ENCODE results near the gene TEX22. TPM values are rescaled to one million over a fixed set of nuclear protein-coding genes. Genes with fewer than 3 reads are reported as not detected.
A peak's percentile ranks its signal among the peaks of the same experiment; 100 is the strongest.

TEX22 gene, protein sequence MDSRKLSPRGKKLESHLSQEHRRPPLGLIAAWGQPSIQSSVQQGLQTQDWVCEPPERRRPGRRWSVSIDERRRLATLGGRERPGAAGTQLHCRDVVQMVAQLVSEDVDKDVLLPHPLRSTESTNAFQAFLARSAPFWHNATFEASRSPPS
- 1 to 10 TPM; 6.4 to 6.9 TPM for total RNA-seq

DNA sequence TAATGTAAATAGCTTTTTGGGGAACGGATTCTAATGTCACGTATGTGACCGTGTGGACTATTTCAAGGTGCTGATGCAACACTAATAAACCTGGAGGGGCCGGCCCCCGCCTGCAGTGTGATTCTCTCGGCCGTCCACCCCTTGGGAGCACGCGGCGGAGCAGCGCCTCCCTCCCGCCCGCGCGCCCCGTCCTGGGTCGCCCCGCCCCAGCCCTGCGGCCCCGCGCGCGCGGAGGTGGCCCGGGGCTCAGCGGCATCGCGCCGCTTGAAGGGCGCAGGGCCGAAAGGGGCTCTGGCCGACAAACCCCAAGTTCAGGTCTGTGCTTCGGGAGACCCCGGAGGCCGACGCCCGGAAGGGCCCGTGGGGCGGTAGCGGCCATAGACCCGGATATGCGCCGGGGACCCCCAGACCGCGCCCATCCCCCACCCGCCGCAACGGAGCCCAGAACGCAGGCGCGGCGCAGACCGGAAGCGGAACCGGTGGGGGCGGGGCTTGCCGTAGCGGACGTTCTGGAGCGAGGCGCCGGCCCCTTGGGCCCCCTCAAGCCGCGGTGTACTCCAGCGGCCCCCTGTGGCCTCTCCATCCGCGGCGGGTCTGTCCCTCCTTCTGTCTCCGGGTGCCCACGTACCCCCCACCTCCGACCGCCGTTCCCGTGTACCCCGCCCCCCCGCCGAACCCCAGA is at the start of gene TEX22:
Gene TEX22 (plus strand): TSS at position 495 of the 682 bp plus-strand sequence. CDS start 803 bp downstream, outside the sequence.
- Mint-ChIP-seq H3K4me3 (peak within 1 kb of the TSS; percentile 93), H3K36me3 (peaks cover 26% of the 10 kb centered on the region), H3K9me3 (peaks cover 12% of the 10 kb centered on the region), H3K27me3 (no peaks in the 10 kb centered on the region), H3K4me1 (peaks cover 17% of the 10 kb centered on the region), H3K27ac (peak within 1 kb of the TSS; percentile 92)
- DNase-seq (peak; percentile 98), ATAC-seq (ENCODE audit: low read depth) (peak; percentile 83)
- POLR2A ChIA-PET = interaction anchor here (0.9 to 2.1 kb wide), 7 partner anchors 9 to 92 kb away, joined by 3 to 10 read pairs (median 5); no protein-coding TSS in a partner anchor

DNA sequence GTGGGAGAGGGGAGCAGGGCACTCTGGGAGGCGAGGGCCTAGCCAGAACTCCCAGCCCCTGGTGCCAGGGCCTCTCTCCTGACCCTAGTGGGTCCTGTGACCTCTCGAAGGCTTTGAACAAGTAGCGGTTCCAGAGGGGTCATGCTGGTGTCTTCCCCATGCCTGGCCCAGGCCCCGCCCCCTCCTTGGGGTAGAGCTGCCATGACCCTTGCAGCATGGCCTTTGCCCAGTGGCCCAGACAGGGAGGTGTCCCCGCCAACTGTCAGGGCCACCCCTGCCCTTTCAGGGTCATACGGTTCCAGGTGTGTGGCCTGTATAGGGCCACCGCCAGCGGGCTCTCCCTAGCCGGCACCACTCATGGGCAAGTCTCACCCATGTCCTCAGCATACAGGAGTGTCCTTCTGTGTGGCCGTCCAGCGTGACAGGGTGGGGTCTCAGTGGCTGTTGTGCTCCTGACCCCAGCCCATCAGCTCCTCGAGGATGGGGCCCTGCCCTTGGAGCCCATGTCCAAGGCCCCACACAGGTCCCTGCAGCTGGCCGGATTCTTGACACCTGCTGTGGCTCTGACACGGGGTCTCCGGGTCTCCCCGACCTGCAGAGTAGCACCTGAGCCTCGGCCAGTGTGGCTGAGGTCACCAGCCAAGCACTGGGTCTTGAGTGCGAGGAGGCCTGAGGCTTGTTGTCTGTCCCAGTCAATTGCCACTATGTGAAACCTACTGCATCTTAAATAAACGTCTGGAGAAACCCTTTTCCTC is 49.2 kb upstream of the TEX22 start:
- H3K36me3 Mint-ChIP-seq = peaks cover 4% of the 10 kb centered on the region
- no peak overlapping the region for H3K27ac Mint-ChIP-seq
- no peaks in the 10 kb centered on the region for H3K27me3 Mint-ChIP-seq
- no peak overlapping the region for H3K4me3 Mint-ChIP-seq
- peaks cover 3% of the 10 kb centered on the region for H3K4me1 Mint-ChIP-seq
- peaks cover 3% of the 10 kb centered on the region for H3K9me3 Mint-ChIP-seq
- POLR2A ChIA-PET = no interaction called here
- no peak for ATAC-seq (ENCODE audit: low read depth)
- no peak for DNase-seq

DNA sequence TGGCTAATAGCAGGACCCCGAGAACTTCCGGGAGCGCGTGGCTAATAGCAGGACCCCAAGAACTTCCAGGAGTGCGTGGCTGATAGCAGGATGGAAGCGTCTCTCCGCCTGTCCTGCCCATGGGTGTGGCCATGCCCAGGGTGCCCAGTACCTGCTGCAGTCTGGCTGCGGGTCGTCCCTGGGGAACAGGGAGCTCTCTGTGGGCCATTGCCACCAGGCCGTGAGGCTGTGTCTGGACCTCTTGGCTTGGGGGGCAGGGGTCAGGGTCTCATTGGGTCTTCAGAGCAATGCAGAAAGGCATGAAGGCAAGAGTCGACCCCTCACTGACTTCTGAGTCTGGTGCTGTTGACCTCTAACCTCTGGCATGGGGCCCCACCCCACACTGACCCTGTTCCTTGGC is 48.3 kb upstream of the TEX22 start:
- ATAC-seq (ENCODE audit: low read depth) (no peak), DNase-seq (no peak)
- Mint-ChIP-seq H3K36me3 (peaks cover 4% of the 10 kb centered on the region), H3K27ac (no peak overlapping the region), H3K4me1 (peaks cover 3% of the 10 kb centered on the region), H3K27me3 (no peaks in the 10 kb centered on the region), H3K9me3 (peaks cover 3% of the 10 kb centered on the region), H3K4me3 (no peak overlapping the region)
- POLR2A ChIA-PET = no interaction called here

DNA sequence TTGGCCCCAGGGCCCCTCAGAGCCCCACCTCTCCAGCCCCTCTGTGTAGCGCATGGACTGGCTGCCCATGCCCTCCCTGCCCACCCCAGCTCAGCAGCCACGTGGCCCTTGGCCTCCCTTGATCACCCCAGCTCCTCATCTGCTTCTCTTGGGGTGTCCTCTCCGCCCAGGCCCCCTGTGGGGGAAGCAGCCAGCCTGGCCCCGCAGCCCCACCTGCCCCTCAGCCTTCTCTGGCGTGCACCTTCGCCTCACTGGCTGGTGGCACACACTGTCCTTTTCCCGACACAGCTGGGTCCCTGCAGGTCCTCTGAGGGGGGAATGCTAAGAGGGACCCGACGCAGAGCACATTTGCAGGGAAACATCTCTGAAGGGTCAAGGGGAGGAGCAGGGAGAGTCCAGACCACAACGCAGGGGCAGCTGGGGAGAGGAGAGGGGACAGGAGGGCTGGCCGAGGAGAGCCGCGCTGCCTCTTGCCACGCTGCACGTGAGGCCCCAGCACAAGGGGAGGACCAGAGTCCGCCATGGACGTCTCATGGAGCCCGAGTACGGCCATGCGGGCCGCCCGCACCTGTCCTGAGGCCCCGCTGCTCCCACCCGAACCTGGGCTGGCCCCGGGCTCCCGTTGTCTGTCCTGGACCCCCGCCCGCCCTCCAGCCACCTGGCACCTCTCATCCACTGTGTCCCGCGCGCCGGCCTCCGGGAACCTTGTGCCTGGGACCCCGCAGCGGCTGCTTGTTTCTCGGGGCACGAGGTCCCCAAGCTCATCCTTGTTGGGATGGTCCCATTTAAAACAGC is 47.7 kb upstream of the TEX22 start:
- H3K9me3 Mint-ChIP-seq = peaks cover 1% of the 10 kb centered on the region
- POLR2A ChIA-PET = no interaction called here
- no peak overlapping the region for H3K4me3 Mint-ChIP-seq
- DNase-seq (no peak), ATAC-seq (ENCODE audit: low read depth) (no peak)
- H3K4me1 Mint-ChIP-seq = peaks cover 3% of the 10 kb centered on the region
- H3K36me3 Mint-ChIP-seq = peaks cover under 1% of the 10 kb centered on the region
- H3K27me3 Mint-ChIP-seq = no peaks in the 10 kb centered on the region
- H3K27ac Mint-ChIP-seq = no peak overlapping the region

DNA sequence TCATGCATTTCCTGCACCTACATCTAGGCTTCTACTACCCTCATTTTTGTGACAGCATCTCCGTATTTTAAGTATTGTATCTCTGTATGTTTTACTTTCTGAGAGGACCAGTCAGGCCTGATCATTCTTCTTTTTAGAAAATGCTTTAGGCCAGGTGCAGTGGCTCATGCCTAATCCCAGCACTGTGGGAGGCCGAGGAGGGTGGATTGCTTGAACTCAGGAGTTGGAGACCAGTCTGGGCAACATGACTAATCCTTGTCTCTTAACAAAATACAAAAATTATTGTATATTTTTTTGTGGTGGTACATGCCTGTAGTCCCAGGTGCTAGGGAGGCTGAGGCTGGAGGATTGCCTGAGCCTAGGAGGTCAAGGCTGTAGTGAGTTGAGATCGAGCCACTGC is 46.9 kb upstream of the TEX22 start:
- Mint-ChIP-seq H3K36me3 (no peaks in the 10 kb centered on the region), H3K27me3 (no peaks in the 10 kb centered on the region), H3K9me3 (no peaks in the 10 kb centered on the region), H3K27ac (no peak overlapping the region), H3K4me3 (no peak overlapping the region), H3K4me1 (peaks cover 3% of the 10 kb centered on the region)
- POLR2A ChIA-PET = interaction anchor here (1.1 to 1.4 kb wide), 2 partner anchors 261 to 264 kb away, joined by 3 to 5 read pairs; no protein-coding TSS in a partner anchor
- DNase-seq = no peak
- ATAC-seq (ENCODE audit: low read depth) = no peak

DNA sequence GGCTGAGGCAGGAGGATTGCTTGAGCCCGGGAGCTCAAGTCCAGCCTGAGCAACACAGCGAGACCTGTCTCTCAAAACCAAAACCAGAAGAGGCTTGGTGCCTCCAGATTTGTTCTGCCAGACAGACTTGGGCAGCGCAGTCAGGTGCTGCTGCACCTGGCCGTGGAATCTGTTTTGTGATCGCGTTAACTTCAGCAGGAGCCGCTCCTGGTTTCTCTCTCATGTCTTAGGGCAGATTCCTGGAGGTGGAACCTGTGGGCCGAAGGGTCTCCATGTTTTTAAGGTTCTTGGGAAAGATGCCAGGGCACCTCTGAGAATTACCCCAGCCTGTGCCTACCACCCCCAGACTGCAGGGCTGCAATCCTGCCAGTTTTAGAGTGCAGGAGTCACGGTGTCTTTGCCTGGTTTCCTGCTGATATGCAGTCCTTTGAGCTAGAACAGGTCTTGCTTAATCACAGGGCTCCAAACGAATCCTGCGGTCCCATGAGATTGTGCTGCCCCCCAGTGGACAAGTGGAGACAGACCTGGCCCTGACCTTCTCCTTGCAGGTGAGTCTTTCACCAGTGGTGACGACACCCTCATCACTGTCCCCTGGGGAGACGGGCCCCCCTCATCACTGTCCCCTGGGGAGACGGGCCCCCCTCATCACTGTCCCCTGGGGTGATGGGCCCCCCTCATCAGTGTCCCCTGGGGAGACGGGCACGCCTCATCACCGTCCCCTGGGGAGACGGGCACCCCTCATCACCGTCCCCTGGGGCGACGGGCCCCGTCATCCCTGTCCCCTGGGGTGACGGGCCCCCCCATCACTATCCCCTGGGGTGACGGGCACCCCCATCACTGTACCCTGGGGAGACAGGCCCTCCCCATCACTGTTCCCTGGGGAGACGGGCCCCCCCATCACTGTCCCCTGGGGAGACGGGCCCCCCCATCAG is 46.2 kb upstream of the TEX22 start:
- DNase-seq (peak; percentile 83), ATAC-seq (ENCODE audit: low read depth) (peak; percentile 97)
- Mint-ChIP-seq H3K27ac (peak overlapping the region; percentile 25), H3K4me1 (peaks cover 3% of the 10 kb centered on the region), H3K36me3 (no peaks in the 10 kb centered on the region), H3K9me3 (no peaks in the 10 kb centered on the region), H3K4me3 (peak overlapping the region; percentile 19), H3K27me3 (no peaks in the 10 kb centered on the region)
- POLR2A ChIA-PET = interaction anchor here (0.6 to 1.4 kb wide), 3 partner anchors 51 to 264 kb away, joined by 3 to 5 read pairs (median 3); partner anchors contain the start of gene BRF1

DNA sequence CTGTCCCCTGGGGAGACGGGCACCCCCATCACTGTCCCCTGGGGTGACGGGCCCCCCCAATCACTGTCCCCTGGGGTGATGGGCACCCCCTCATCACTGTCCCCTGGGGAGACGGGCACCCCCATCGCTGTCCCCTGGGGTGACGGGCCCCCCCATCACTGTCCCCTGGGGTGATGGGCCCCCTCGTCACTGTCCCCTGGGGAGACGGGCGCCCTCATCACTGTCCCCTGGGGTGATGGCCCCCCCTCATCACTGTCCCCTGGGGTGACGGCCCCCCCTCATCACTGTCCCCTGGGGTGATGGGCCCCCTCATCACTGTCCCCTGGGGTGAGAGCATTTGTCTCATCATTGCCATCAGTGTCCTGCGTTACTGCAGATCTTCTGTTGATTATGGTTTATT is 45.2 kb upstream of the TEX22 start:
- DNase-seq (no peak), ATAC-seq (ENCODE audit: low read depth) (no peak)
- no peaks in the 10 kb centered on the region for H3K27me3 Mint-ChIP-seq
- peaks cover 3% of the 10 kb centered on the region for H3K4me1 Mint-ChIP-seq
- POLR2A ChIA-PET = no interaction called here
- no peaks in the 10 kb centered on the region for H3K9me3 Mint-ChIP-seq
- H3K4me3 Mint-ChIP-seq = no peak overlapping the region
- H3K27ac Mint-ChIP-seq = no peak overlapping the region
- H3K36me3 Mint-ChIP-seq = no peaks in the 10 kb centered on the region

DNA sequence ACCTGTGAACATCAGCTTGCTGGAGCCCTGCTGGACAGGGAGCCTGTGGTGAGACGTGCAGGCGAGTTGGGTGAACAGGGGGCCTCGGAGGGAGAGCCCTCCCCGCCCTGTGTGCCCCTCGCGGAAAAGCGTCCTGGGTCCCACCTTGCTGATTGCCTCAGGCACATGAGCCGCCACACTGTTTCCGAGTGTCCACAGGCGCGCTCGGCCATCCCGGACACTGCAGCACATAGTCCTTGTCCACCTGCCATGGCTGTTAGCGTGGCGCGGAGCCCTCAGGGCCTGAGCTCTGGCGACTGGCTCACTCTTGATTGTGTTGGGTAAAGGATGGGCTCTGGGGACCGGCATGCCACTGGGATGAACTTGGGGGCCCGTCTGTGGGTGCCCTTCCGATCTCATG is 43.8 kb upstream of the TEX22 start:
- Mint-ChIP-seq H3K27me3 (no peaks in the 10 kb centered on the region), H3K4me1 (peaks cover 3% of the 10 kb centered on the region), H3K4me3 (no peak overlapping the region), H3K9me3 (no peaks in the 10 kb centered on the region), H3K27ac (no peak overlapping the region), H3K36me3 (no peaks in the 10 kb centered on the region)
- no peak for DNase-seq
- ATAC-seq (ENCODE audit: low read depth) = no peak
- POLR2A ChIA-PET = no interaction called here

DNA sequence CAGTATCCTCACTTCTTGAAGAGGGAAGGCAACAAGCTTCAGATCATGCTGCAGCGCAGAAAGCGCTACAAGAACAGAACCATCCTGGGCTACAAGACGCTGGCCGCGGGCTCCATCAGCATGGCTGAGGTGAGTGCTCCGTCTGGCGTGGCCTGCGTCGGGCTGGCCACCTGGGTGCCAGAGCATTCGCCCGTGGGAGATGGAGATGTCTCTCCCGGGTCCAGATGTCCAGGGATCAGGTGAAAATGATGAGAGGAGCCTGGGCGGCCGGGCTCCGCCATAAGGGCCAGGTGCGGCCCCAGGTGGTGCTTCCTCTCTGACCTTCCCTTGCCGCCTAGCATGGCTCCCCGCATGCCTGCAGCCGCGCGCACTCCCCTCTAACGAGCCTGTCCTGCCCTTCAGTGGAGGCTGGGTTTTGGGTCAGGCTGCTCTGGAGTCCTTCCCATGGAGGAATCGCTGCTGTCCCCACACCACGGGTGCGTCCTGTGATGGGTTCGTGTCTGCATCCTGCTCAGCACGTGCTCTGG is 43.2 kb upstream of the TEX22 start:
- POLR2A ChIA-PET = no interaction called here
- Mint-ChIP-seq H3K27ac (no peak overlapping the region), H3K36me3 (no peaks in the 10 kb centered on the region), H3K27me3 (no peaks in the 10 kb centered on the region), H3K4me3 (no peak overlapping the region), H3K4me1 (peaks cover 3% of the 10 kb centered on the region), H3K9me3 (no peaks in the 10 kb centered on the region)
- no peak for DNase-seq
- no peak for ATAC-seq (ENCODE audit: low read depth)

DNA sequence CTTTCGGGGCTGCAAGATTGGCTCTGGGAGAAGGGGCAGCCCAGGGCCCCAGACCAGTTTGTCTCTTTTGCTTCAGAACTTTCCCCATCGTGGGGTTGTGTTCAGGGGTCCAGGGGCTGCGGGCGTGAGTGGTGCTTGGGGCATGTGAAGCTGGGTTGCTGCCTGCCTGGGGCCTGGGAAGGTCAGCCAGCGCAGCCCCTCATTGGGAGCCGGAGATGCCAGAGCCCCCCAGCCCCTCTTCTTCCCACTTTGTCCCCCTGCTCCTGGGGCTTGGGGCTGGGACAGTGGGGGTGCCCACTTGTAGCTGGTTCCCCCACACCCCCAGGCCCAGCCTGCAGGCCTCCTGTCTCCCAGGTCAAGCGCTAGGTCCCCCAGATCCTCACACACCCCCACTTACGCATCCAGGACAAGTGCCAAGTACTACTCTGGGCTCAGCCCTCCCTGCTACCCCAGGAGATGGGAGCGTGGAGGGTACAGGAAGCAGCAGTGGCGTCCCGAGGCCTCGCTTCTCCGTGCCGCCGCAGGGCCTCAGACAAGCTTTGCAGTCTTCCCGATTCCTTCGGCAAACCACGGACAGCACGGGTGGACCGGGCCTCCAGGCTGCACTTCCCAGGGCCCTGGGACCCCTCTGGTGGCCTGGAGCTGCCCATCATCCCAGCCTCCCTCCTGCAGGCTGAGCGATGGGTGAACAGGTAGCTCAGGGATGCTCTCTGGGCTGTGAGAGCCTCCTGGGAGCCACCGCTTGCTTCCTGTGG is 42.3 kb upstream of the TEX22 start:
- no peaks in the 10 kb centered on the region for H3K36me3 Mint-ChIP-seq
- ATAC-seq (ENCODE audit: low read depth) (no peak), DNase-seq (no peak)
- H3K4me3 Mint-ChIP-seq = no peak overlapping the region
- H3K4me1 Mint-ChIP-seq = peaks cover 3% of the 10 kb centered on the region
- H3K27ac Mint-ChIP-seq = no peak overlapping the region
- H3K9me3 Mint-ChIP-seq = no peaks in the 10 kb centered on the region
- no peaks in the 10 kb centered on the region for H3K27me3 Mint-ChIP-seq
- POLR2A ChIA-PET = no interaction called here

DNA sequence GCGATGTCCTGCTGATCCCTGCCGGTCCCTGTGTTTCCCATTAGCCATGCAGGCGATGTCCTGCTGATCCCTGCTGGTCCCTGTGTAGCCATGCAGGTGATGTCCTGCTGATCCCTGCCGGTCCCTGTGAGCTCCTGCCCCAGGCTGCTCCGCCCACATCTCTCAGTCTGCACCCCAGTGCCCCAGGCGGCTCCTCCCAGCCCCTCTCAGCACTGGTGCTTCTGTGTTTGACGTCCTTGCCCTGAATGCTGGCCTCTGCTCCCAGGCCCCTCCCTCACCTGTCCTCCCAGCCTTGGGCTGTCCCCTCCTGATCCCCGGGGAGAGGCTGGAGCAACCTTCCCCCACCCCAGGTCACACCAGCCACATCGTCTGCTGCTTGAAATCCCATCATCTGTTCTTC is 41.4 kb upstream of the TEX22 start:
- Mint-ChIP-seq H3K36me3 (no peaks in the 10 kb centered on the region), H3K27ac (no peak overlapping the region)

DNA sequence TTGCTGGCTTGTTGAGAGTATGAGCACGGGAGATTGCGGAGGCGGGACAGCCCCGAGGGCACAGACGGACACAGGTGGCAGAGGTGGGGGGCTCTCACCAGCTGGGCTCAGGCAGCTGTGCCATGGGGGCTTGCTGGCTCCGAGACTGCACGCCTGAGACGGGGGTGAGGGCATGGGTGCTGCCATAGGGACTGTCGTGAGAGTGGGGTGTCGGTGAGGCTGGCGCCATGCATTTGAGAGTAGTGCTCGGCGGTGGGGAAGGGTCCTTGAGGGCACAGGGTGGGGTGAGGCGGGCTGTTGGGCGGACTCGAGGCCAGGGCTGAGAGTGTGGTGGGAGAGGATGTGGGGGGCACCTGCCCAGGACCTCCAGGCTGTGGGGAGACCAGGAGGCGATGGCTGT is 40.7 kb upstream of the TEX22 start:
- Mint-ChIP-seq H3K4me1 (no peaks in the 10 kb centered on the region), H3K27me3 (no peaks in the 10 kb centered on the region), H3K36me3 (no peaks in the 10 kb centered on the region), H3K9me3 (no peaks in the 10 kb centered on the region), H3K4me3 (no peak overlapping the region), H3K27ac (no peak overlapping the region)
- DNase-seq (no peak), ATAC-seq (ENCODE audit: low read depth) (no peak)
- POLR2A ChIA-PET = no interaction called here

More for the DNA sequence above, 41.4 kb upstream of the TEX22 start:
- no peaks in the 10 kb centered on the region for H3K27me3 Mint-ChIP-seq
- ATAC-seq (ENCODE audit: low read depth) = no peak
- no peak for DNase-seq
- H3K9me3 Mint-ChIP-seq = no peaks in the 10 kb centered on the region
- peaks cover 3% of the 10 kb centered on the region for H3K4me1 Mint-ChIP-seq
- POLR2A ChIA-PET = no interaction called here
- no peak overlapping the region for H3K4me3 Mint-ChIP-seq
